Measurements from ENCODE around the gene MICAL3.

- no peak for TF ChIP-seq CTCF (IDR thresholded peaks at IDR 0.05 in 4 of 5, conservative IDR thresholded peaks at IDR 0.05 in 1 of 5)
- no peak for TF ChIP-seq POLR2A (IDR thresholded peaks at IDR 0.05)
These were observed 270.9 kb downstream of the MICAL3 start for GRCh38 chr22:17753401-17753989.
